Hepatocyte (in vitro differentiated cells): ENCODE data around the gene COL10A1. TPM values are rescaled to one million over a fixed set of nuclear protein-coding genes. Genes with fewer than 3 reads are reported as not detected.
A peak's percentile ranks its signal among the peaks of the same experiment; 100 is the strongest.

Source experiments
- DNase-seq: peaks from one replicate; pipeline ENCODE4 v3.0.0-alpha.2; 2016; ENCODE audit warnings: low spot score
- H2AFZ ChIP-seq: fragments of 200-600 bp; sonication (generic); 2 replicates; pipeline ENCODE4 v1.6.0; 2016; ENCODE audit warnings: antibody characterized with exemption, mild to moderate bottlenecking
- H3K27ac ChIP-seq: fragments of 200-600 bp; sonication (generic); 2 replicates; pipeline ENCODE4 v1.5.1; 2016; ENCODE audit warnings: mild to moderate bottlenecking
- H3K27me3 ChIP-seq: fragments of 200-600 bp; sonication (generic); 2 replicates; pipeline ENCODE4 v1.6.1; 2016
- H3K36me3 ChIP-seq: fragments of 200-600 bp; sonication (generic); replicated peaks from 2 replicates; pipeline ENCODE4 v1.5.1; 2016; ENCODE audit warnings: low read depth; ENCODE audit not compliant: insufficient read depth
- H3K4me1 ChIP-seq: fragments of 200-600 bp; sonication (generic); 2 replicates; pipeline ENCODE4 v1.5.1; 2016; ENCODE audit warnings: mild to moderate bottlenecking, moderate library complexity; ENCODE audit not compliant: insufficient read depth
- H3K4me2 ChIP-seq: fragments of 200-600 bp; sonication (generic); 2 replicates; pipeline ENCODE4 v1.6.0; 2016
- H3K4me3 ChIP-seq: fragments of 200-600 bp; sonication (generic); 2 replicates; pipeline ENCODE4 v1.5.1; 2016; ENCODE audit warnings: mild to moderate bottlenecking
- H3K79me2 ChIP-seq: fragments of 200-600 bp; sonication (generic); 2 replicates; pipeline ENCODE4 v1.6.0; 2017; ENCODE audit warnings: mild to moderate bottlenecking
- H3K9me2 ChIP-seq: fragments of 200-600 bp; sonication (generic); replicated peaks from 2 replicates; pipeline ENCODE4 v1.6.0; 2017; ENCODE audit warnings: mild to moderate bottlenecking; ENCODE audit not compliant: insufficient read depth
- H3K9me3 ChIP-seq: fragments of 200-600 bp; sonication (generic); 2 replicates; pipeline ENCODE4 v1.5.1; 2016; ENCODE audit warnings: low read depth, mild to moderate bottlenecking
- H4K20me1 ChIP-seq: fragments of 200-600 bp; sonication (generic); 2 replicates; pipeline ENCODE4 v1.6.0; 2016; ENCODE audit warnings: mild to moderate bottlenecking; ENCODE audit not compliant: insufficient read depth, poor library complexity, severe bottlenecking
- EZH2 ChIP-seq: fragments of 200-600 bp; sonication (generic); IDR thresholded peaks from 2 replicates; pipeline ENCODE4 v1.6.1; 2016; ENCODE audit warnings: antibody characterized with exemption, mild to moderate bottlenecking, borderline replicate concordance
- EZH2phosphoT487 ChIP-seq: fragments of 200-600 bp; sonication (generic); IDR thresholded peaks from one replicate; pipeline ENCODE4 v1.6.1; 2018; ENCODE audit warnings: antibody characterized with exemption, mild to moderate bottlenecking, low read depth, moderate library complexity; ENCODE audit not compliant: unreplicated experiment, severe bottlenecking
- WGBS: methylation state at CpG from one replicate; pipeline ENCODE4 v1.1.6; 2016; ENCODE audit warnings: low lambda C conversion rate; ENCODE audit errors: missing lambda C conversion rate; 5-methylcytosine and 5-hydroxymethylcytosine counted together
- polyA plus RNA-seq: library from polyadenylated mRNA; unstranded; fragments of >200 nt; fragmentation: Nextera tagmentation; extraction: Ambion mirVana; gene quantifications from 2 replicates; pipeline ENCODE4 v1.2.1, GENCODE V29; 2016
- total RNA-seq: library from RNA; depleted of rRNA; stranded (reverse); fragments of >200 nt; gene quantifications from 2 replicates; pipeline ENCODE4 v1.2.3, GENCODE V29; 2014
- TF ChIP-seq, protein P1 (sequence below): fragments of 200-600 bp; sonication (generic); IDR thresholded peaks from 2 replicates; pipeline ENCODE4 v1.5.1; 2016; ENCODE audit warnings: antibody characterized with exemption, mild to moderate bottlenecking; ENCODE audit not compliant: poor library complexity

Gene COL10A1
- total and polyA plus RNA-seq, 2 experiments from 2014 or later: 0.05 to 0.07 TPM

DNA sequence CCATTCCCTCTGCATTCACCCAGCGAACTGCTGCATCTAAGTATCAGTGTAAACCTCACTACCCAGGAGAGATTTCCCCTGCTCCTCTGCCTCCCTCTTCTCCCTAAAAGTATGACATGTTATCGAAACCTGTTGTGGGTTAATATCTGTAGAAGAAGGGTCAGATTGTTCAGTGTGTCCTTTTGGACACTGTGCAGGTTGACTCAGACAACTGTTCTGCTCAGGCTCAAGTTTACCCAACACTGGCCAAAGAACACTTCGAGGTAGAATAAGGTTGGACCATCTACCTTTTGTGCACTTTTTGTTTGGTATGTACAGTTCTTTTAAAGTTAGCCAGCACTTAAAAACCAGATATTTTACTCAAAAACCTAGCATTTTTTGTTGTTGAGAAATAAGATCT, 20.7 kb downstream of the COL10A1 start:
- Histone ChIP-seq H3K79me2 (peaks cover 42% of the 10 kb centered on the region), H3K36me3 (no peaks in the 10 kb centered on the region), H3K4me2 (peak overlapping the region; percentile 48), H3K9me2 (no peaks in the 10 kb centered on the region), H4K20me1 (no peaks in the 10 kb centered on the region), H3K27ac (peak overlapping the region; percentile 42), H3K4me3 (no peak overlapping the region), H3K4me1 (peaks cover 48% of the 10 kb centered on the region), H3K27me3 (no peaks in the 10 kb centered on the region), H2AFZ (no peak overlapping the region), H3K9me3 (no peaks in the 10 kb centered on the region)
- 85% methylated on average over 3 of the region's 3 CpGs for WGBS
- no peak for TF ChIP-seq EZH2phosphoT487
- no peak for TF ChIP-seq EZH2
- TF ChIP-seq, protein P1, sequence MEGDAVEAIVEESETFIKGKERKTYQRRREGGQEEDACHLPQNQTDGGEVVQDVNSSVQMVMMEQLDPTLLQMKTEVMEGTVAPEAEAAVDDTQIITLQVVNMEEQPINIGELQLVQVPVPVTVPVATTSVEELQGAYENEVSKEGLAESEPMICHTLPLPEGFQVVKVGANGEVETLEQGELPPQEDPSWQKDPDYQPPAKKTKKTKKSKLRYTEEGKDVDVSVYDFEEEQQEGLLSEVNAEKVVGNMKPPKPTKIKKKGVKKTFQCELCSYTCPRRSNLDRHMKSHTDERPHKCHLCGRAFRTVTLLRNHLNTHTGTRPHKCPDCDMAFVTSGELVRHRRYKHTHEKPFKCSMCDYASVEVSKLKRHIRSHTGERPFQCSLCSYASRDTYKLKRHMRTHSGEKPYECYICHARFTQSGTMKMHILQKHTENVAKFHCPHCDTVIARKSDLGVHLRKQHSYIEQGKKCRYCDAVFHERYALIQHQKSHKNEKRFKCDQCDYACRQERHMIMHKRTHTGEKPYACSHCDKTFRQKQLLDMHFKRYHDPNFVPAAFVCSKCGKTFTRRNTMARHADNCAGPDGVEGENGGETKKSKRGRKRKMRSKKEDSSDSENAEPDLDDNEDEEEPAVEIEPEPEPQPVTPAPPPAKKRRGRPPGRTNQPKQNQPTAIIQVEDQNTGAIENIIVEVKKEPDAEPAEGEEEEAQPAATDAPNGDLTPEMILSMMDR: no peak
- DNase-seq: no peak

GRCh38 chr6:116104636-116105035, 21.3 kb downstream of the COL10A1 start:
- 72% methylated on average over 1 of the region's 1 CpG for WGBS
- Histone ChIP-seq H3K36me3 (no peaks in the 10 kb centered on the region), H3K4me1 (peaks cover 54% of the 10 kb centered on the region), H3K4me2 (peak overlapping the region; percentile 48), H2AFZ (no peak overlapping the region), H3K27me3 (no peaks in the 10 kb centered on the region), H3K9me2 (no peaks in the 10 kb centered on the region), H4K20me1 (no peaks in the 10 kb centered on the region), H3K79me2 (peaks cover 42% of the 10 kb centered on the region), H3K27ac (peak overlapping the region; percentile 42), H3K4me3 (no peak overlapping the region), H3K9me3 (no peaks in the 10 kb centered on the region)
- DNase-seq: no peak
- TF ChIP-seq EZH2phosphoT487: no peak
- no peak for TF ChIP-seq EZH2
- TF ChIP-seq, protein P1: no peak

DNA sequence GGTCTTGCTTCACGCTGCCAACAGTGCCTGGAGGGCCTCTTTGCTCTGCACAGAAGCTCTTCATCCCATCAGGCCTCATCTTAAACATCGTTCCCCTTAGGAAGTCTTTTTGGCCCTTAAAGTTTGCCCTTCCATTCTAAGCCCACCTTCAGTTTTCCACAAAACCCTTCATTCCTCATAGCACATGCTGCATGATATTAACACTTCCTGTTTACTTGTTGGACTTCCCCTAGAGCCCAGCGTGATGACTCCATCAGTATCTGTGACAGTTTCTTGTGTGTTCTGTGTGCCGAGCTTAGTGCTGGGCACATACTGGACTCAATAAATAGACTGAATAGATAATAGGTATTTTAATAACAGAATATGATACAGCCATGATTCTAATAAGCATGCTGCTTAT, 23.1 kb downstream of the COL10A1 start:
- no peak overlapping the region for H3K27ac ChIP-seq
- peak overlapping the region; percentile 81 for H3K4me2 ChIP-seq
- no peak for DNase-seq
- no peak overlapping the region for H3K4me3 ChIP-seq
- no peaks in the 10 kb centered on the region for H3K36me3 ChIP-seq
- H3K9me2 ChIP-seq: no peaks in the 10 kb centered on the region
- peaks cover 54% of the 10 kb centered on the region for H3K4me1 ChIP-seq
- peaks cover 39% of the 10 kb centered on the region for H3K79me2 ChIP-seq
- no peak overlapping the region for H2AFZ ChIP-seq
- WGBS: 90% methylated on average over 4 of the region's 4 CpGs
- no peaks in the 10 kb centered on the region for H3K9me3 ChIP-seq
- TF ChIP-seq, protein P1: no peak
- TF ChIP-seq EZH2phosphoT487 (no peak), EZH2 (no peak)
- no peaks in the 10 kb centered on the region for H3K27me3 ChIP-seq
- H4K20me1 ChIP-seq: no peaks in the 10 kb centered on the region

GRCh38 chr6:116101790-116102189, 24.1 kb downstream of the COL10A1 start:
- Histone ChIP-seq H3K27me3 (no peaks in the 10 kb centered on the region), H3K36me3 (no peaks in the 10 kb centered on the region), H3K9me3 (no peaks in the 10 kb centered on the region), H4K20me1 (no peaks in the 10 kb centered on the region), H3K4me2 (peak overlapping the region; percentile 81), H3K4me3 (peak overlapping the region; percentile 97), H3K27ac (peak overlapping the region; percentile 98), H3K4me1 (peaks cover 51% of the 10 kb centered on the region), H3K9me2 (no peaks in the 10 kb centered on the region), H3K79me2 (peaks cover 39% of the 10 kb centered on the region), H2AFZ (no peak overlapping the region)
- 76% methylated on average over 2 of the region's 2 CpGs for WGBS
- no peak for DNase-seq
- TF ChIP-seq EZH2: no peak
- TF ChIP-seq EZH2phosphoT487: no peak
- TF ChIP-seq, protein P1: no peak
